ENCODE measurements around the gene RSRC1.
A peak's percentile ranks its signal among the peaks of the same experiment; 100 is the strongest.

Gene RSRC1

DNA sequence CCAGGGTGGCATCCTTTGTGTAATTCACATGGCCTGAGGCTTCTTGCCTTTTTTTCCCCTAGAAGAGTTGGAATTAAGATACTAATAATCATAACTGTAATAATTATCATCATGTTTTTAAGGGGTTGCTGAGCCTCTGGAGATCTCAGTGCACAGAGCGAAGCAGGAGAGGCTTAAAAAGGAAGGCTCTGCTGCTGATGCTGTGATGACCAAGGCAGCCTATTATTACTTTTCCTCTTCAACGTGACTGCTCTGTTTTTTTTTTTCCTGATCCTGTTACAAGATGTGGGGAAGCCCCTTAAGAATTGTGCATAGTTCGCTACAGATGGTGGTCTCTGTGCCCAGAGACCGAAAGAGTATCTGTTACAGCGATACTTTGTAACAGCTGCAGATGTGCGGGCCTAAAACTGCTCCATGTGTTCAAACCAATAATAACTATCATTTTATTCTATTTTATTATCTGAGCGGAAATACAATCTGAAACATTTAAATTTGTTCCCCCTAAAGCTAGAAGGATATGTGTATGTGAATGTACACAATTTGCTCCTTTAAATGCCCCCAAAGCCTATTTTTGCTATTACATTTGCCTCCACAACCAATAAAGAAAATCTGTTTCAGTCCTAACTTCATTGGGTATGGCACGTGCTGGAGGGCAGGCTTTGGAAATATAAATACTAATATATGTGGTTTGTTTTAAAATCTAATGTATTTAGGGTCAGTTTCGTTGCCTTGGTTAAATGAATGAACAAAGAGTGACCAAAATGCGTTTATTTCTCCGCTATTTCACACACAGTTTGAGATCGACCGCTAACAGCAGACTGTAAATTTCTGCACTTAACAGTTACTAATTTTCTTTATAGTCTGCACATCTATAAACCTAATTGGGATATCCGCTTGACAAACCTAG lies 8.3 kb upstream of the RSRC1 start:
- Histone ChIP-seq H3K9me3 (ENCODE audit: control insufficient read depth, insufficient read depth, low read length) (no peaks in the 10 kb centered on the region), H3K27ac (ENCODE audit: low read depth, low read length) (no peak overlapping the region), H3K27me3 (ENCODE audit: control insufficient read depth, insufficient read depth, low read length) (peaks cover 100% of the 10 kb centered on the region), H3K36me3 (ENCODE audit: control insufficient read depth, insufficient read depth, low read length) (no peaks in the 10 kb centered on the region), H3K9ac (ENCODE audit: low read depth, low read length) (no peak overlapping the region), H3K4me1 (ENCODE audit: control insufficient read depth, insufficient read depth, low read length) (peaks cover 46% of the 10 kb centered on the region), H3K4me3 (ENCODE audit: low read depth, low read length) (no peak overlapping the region)

DNA sequence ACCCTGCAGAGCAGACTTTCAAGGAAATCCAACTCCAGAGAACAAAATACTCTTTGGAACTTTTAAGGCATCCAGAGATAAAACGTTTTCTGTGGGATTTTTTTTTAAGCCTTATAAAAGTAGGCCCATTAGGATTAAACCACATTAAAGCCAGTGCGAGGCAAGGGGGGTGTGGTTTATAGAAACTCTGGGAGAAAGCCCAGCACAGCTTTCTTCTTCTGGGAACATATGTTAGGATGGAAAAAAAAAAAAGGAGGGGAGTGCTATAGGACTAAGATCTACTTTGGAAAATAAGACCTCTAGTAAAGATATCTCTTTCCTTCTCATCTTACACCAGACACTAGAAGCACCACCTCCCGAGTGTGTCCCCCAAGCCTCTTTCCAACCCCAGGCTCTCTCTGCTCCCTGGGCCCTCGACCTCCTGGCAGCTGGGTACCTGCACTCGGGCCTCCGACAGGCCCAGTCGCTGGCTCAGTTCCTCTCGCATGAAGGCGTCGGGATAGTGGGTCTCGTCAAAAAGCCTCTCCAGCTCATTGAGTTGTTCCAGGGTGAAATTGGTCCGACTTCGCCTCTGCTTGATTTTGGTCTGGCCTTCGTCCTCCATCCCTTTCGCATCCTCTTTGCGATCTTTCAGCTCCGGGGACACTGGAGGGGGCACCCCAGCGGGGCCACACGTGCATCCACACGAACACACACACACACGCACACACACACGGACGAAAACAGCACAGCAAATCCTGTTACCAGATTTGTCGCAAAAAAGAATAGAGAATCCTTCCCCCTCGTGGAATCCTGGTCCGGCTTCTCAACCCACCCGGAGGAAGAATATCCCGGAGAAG lies 7.4 kb upstream of the RSRC1 start:
- peak overlapping the region; percentile 59 for H3K4me3 ChIP-seq (ENCODE audit: low read depth, low read length)
- H3K36me3 ChIP-seq (ENCODE audit: control insufficient read depth, insufficient read depth, low read length): no peaks in the 10 kb centered on the region
- H3K27ac ChIP-seq (ENCODE audit: low read depth, low read length): no peak overlapping the region
- H3K4me1 ChIP-seq (ENCODE audit: control insufficient read depth, insufficient read depth, low read length): peaks cover 55% of the 10 kb centered on the region
- peaks cover 100% of the 10 kb centered on the region for H3K27me3 ChIP-seq (ENCODE audit: control insufficient read depth, insufficient read depth, low read length)
- no peaks in the 10 kb centered on the region for H3K9me3 ChIP-seq (ENCODE audit: control insufficient read depth, insufficient read depth, low read length)
- no peak overlapping the region for H3K9ac ChIP-seq (ENCODE audit: low read depth, low read length)

DNA sequence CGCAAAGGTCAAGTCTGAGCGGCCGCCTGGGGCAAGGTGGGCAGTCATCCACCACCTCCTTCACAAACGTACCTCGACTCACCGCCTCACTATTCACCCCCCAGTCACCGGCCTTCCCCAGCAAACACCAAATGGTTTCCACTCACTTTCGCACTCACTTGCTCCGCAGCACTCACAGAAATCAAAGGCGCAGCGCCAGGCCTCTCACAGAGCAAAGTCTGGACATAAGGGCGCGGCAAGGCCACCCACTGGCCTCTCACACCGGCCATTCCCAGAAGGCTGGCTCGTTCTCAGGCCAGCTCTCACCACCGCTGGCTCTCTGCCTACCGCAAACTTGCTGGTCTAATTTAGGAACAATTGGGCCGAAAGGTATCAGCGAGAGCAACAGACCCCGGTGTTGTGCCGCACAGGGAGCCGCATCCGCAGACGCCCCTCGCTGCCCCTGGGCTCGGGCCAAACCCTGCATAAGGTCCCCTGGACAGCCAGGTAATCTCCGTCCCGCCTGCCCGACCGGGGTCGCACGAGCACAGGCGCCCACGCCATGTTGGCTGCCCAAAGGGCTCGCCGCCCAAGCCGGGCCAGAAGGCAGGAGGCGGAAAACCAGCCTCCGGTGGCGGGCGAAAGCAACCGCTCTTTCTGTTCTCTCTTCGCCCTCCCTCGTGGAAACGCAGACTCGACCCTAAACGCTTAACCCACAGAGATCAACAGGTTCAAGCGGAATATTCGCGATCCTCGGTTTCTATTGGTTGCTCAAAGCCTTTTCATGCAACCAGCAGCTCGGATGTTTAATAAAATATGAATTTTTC lies 6.6 kb upstream of the RSRC1 start:
- no peak overlapping the region for H3K9ac ChIP-seq (ENCODE audit: low read depth, low read length)
- no peaks in the 10 kb centered on the region for H3K36me3 ChIP-seq (ENCODE audit: control insufficient read depth, insufficient read depth, low read length)
- H3K27me3 ChIP-seq (ENCODE audit: control insufficient read depth, insufficient read depth, low read length): peaks cover 100% of the 10 kb centered on the region
- peak overlapping the region; percentile 59 for H3K4me3 ChIP-seq (ENCODE audit: low read depth, low read length)
- H3K9me3 ChIP-seq (ENCODE audit: control insufficient read depth, insufficient read depth, low read length): no peaks in the 10 kb centered on the region
- peaks cover 62% of the 10 kb centered on the region for H3K4me1 ChIP-seq (ENCODE audit: control insufficient read depth, insufficient read depth, low read length)
- no peak overlapping the region for H3K27ac ChIP-seq (ENCODE audit: low read depth, low read length)

DNA sequence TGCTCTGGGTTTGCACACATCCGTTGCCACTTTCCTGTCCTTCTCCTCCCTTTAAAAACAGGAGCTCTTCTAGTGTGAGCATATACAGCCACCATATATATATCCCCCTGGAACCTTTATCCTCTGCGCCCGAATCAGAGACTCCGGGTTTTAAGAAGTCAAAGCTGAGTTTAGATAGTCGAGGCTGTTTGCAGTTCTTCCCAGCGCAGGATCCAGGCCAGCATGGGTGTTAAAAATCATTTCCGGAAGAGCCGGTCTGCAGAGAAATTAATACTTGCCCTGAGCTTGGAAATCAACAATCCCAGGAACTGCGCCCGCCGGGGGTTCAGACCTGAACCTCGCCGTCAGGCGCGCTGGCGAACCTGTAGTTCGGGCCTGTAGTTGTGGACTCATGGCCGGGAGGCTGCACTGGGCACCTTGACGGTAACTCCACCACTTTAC lies 6.0 kb upstream of the RSRC1 start:
- H3K4me3 ChIP-seq (ENCODE audit: low read depth, low read length): peak overlapping the region; percentile 59
- no peaks in the 10 kb centered on the region for H3K9me3 ChIP-seq (ENCODE audit: control insufficient read depth, insufficient read depth, low read length)
- no peak overlapping the region for H3K27ac ChIP-seq (ENCODE audit: low read depth, low read length)
- H3K36me3 ChIP-seq (ENCODE audit: control insufficient read depth, insufficient read depth, low read length): no peaks in the 10 kb centered on the region
- H3K27me3 ChIP-seq (ENCODE audit: control insufficient read depth, insufficient read depth, low read length): peaks cover 100% of the 10 kb centered on the region
- H3K4me1 ChIP-seq (ENCODE audit: control insufficient read depth, insufficient read depth, low read length): peaks cover 58% of the 10 kb centered on the region
- H3K9ac ChIP-seq (ENCODE audit: low read depth, low read length): no peak overlapping the region

DNA sequence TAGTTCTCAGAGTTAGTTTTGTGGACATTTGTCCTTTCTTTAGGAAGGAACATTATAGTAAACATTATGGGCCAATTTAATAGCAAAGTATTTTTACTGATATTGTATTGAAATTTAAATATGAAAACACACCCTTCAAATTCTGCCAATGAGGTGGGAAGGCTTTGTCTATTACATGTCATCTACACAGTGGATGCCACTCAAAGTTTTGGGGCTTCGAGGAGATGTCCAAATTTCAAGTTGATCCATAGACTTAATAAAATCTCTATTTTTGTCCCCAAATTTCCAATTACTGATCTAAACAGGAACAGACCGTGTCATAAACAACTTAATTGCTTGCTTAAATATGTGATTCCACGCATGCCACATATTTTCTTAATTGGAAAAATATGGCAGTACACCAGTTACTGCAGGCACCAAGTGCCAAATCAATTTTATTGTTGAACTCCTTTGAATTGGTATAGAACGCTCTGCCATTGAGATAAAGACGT lies 5.4 kb upstream of the RSRC1 start:
- Histone ChIP-seq H3K4me1 (ENCODE audit: control insufficient read depth, insufficient read depth, low read length) (peaks cover 58% of the 10 kb centered on the region), H3K27ac (ENCODE audit: low read depth, low read length) (no peak overlapping the region), H3K36me3 (ENCODE audit: control insufficient read depth, insufficient read depth, low read length) (no peaks in the 10 kb centered on the region), H3K9me3 (ENCODE audit: control insufficient read depth, insufficient read depth, low read length) (no peaks in the 10 kb centered on the region), H3K27me3 (ENCODE audit: control insufficient read depth, insufficient read depth, low read length) (peaks cover 100% of the 10 kb centered on the region), H3K4me3 (ENCODE audit: low read depth, low read length) (peak overlapping the region; percentile 59; the same call in 1 of the 2 replicates), H3K9ac (ENCODE audit: low read depth, low read length) (no peak overlapping the region)

DNA sequence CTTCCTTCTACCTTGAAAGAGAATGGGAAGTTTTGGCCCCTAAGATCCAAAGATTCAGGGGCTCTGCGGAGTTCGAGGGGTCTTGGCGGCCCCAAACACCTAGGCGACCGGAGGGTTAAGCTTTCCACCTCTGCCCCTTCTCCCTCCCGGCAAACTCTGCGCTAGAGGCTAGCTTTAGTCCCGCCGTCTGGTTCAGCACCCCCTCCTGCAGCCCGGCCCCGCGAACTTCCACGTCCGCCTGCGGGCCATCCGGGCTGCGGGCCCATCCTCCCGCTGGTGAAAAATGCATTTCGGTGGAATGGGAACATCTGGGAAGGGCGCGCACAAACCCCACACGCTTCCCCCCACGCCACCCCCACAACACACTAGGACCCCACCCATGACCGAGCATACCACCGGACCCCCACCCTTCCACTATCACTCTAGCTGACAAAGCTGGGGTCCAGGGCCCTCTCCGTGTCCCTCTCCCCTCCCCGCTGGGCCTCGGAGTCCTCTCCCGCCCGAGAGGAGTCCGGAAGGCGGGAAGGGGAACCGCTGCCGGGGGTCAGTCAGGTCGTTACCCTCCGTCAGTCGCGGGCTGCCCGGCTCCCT lies 4.7 kb upstream of the RSRC1 start:
- Histone ChIP-seq H3K9ac (ENCODE audit: low read depth, low read length) (no peak overlapping the region), H3K9me3 (ENCODE audit: control insufficient read depth, insufficient read depth, low read length) (no peaks in the 10 kb centered on the region), H3K4me1 (ENCODE audit: control insufficient read depth, insufficient read depth, low read length) (peaks cover 53% of the 10 kb centered on the region), H3K4me3 (ENCODE audit: low read depth, low read length) (peak overlapping the region; percentile 57), H3K27me3 (ENCODE audit: control insufficient read depth, insufficient read depth, low read length) (peaks cover 95% of the 10 kb centered on the region), H3K36me3 (ENCODE audit: control insufficient read depth, insufficient read depth, low read length) (no peaks in the 10 kb centered on the region), H3K27ac (ENCODE audit: low read depth, low read length) (no peak overlapping the region)

DNA sequence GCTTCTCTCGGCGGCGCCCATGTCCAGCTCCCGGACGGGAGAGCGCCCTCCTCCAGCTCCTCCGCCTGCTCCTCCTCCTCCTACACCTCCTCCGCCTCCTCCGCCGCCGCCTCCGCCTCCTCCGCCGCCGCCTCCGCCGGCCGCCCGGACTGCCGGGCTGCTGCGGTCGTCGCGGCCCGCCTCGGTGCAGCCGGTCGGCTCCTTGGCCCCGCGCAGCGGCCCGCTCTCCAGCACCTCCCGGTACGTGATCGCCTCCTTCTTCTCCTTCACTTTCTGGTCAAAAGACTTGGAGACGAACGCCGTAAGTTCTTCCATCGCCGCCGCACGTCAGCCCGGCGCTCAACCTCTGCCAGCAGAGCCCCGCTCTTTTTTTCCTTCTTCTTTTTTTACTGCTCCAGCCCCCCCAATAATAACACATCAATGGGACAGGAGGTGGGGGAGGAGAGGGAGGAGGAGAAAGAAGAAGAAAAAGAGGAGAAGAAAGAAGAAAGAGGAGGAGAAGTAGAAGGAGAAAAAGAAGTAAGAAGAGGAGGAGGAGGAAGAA lies 4.1 kb upstream of the RSRC1 start:
- H3K9ac ChIP-seq (ENCODE audit: low read depth, low read length): no peak overlapping the region

DNA sequence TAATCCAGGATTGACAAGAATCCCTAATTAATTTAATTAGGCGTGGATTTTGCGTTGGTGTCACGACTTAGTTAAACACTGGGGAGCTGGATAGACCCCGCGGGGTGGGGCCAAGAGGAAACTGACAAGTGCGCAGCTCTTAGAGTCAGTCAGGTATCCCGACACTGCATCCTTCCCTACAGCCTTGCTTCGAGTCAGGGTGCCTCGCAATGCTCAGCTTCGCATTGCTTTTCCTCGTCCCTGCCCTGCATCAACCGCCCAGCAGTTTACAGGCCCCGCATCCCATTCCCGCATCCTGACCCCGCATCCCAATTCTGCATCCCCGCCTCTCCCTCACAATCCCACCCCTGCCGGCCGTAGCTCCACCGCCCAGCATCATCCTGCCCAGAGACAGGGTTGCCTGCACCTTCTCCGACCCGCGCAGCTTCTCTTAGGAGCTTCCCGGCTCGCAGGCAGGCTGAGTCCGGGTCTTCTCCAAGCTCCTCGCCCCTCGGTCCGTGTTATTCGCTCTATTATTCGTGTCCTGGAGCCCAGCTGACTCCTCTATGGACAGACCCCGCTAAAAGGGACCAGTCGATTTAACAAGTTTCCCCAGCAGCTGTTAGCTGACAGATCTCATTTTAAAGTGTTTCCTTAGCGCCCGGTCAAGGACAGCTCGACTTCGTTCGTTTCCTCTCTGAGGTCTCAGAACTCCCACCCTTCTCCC lies 3.0 kb upstream of the RSRC1 start:
- peak overlapping the region; percentile 57 for H3K4me3 ChIP-seq (ENCODE audit: low read depth, low read length)
- no peak overlapping the region for H3K27ac ChIP-seq (ENCODE audit: low read depth, low read length)
- no peak overlapping the region for H3K9ac ChIP-seq (ENCODE audit: low read depth, low read length)
- H3K27me3 ChIP-seq (ENCODE audit: control insufficient read depth, insufficient read depth, low read length): peaks cover 78% of the 10 kb centered on the region
- H3K36me3 ChIP-seq (ENCODE audit: control insufficient read depth, insufficient read depth, low read length): no peaks in the 10 kb centered on the region
- H3K4me1 ChIP-seq (ENCODE audit: control insufficient read depth, insufficient read depth, low read length): peaks cover 46% of the 10 kb centered on the region
- H3K9me3 ChIP-seq (ENCODE audit: control insufficient read depth, insufficient read depth, low read length): no peaks in the 10 kb centered on the region

More for the DNA sequence above, 4.1 kb upstream of the RSRC1 start:
- peaks cover 48% of the 10 kb centered on the region for H3K4me1 ChIP-seq (ENCODE audit: control insufficient read depth, insufficient read depth, low read length)
- H3K9me3 ChIP-seq (ENCODE audit: control insufficient read depth, insufficient read depth, low read length): no peaks in the 10 kb centered on the region
- no peaks in the 10 kb centered on the region for H3K36me3 ChIP-seq (ENCODE audit: control insufficient read depth, insufficient read depth, low read length)
- peak overlapping the region; percentile 57 for H3K4me3 ChIP-seq (ENCODE audit: low read depth, low read length)
- H3K27ac ChIP-seq (ENCODE audit: low read depth, low read length): no peak overlapping the region
- H3K27me3 ChIP-seq (ENCODE audit: control insufficient read depth, insufficient read depth, low read length): peaks cover 89% of the 10 kb centered on the region

DNA sequence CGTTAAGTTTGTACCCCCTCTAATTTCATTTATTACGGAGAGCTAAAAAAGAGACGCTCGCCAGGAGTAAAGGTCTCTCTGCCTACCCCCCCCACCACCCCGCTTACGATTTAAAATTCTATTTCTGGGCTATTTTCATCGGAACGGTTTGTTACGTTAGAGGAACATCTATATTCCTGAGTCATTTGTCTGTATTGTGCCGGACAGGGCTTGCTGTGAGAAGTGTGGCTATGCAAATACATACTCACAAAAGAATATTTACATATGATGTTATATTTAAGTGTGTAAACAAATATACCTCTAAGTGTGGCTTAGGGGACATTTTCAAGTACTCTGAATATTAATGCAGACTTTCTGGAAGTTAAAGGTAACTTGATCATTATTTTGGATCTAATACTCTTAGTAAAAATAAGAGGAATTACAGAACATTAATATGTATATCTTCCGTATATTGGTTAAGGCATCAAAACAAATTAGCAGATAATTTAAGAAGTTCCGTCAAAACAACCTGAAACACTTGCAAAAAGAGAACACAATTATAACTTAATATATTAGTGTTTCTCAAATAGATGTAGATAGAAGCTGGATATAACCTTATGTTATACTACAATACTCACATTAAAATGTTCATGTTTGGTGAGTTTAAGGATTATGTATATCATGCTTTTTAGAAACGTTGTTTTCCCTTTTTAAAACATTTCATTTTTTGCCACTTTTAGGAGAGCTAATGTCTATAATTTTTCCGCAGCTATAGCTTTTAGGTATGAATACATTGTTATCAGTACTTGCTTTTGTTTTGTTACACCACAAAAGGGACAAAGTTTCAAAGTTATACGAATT lies 2.1 kb upstream of the RSRC1 start:
- H3K9ac ChIP-seq (ENCODE audit: low read depth, low read length): no peak overlapping the region
- no peaks in the 10 kb centered on the region for H3K36me3 ChIP-seq (ENCODE audit: control insufficient read depth, insufficient read depth, low read length)
- H3K4me3 ChIP-seq (ENCODE audit: low read depth, low read length): peak overlapping the region; percentile 57; the same call in 1 of the 2 replicates
- H3K27me3 ChIP-seq (ENCODE audit: control insufficient read depth, insufficient read depth, low read length): peaks cover 69% of the 10 kb centered on the region
- no peak overlapping the region for H3K27ac ChIP-seq (ENCODE audit: low read depth, low read length)
- H3K9me3 ChIP-seq (ENCODE audit: control insufficient read depth, insufficient read depth, low read length): no peaks in the 10 kb centered on the region
- H3K4me1 ChIP-seq (ENCODE audit: control insufficient read depth, insufficient read depth, low read length): peaks cover 42% of the 10 kb centered on the region
